Uterus (tissue), 2 donors: Measurements from ENCODE around the gene ALPG.
"Not testable (repeated sequence)": the region's sequence is repeated elsewhere in the genome, so short reads cannot be mapped to it uniquely, and the experiment has no call there.

Experiments
- CTCF ChIP-seq, 4 experiments: fragments of 200-600 bp in 2 of 4; fragments of 450-650 bp in 2 of 4; sonication (generic) in 2 of 4; IDR thresholded peaks; one replicate each; pipeline ENCODE4 v1.5.1; 2016 to 2019; ENCODE audit warnings: antibody characterized with exemption in 4 of 4, mild to moderate bottlenecking in 2 of 4, moderate library complexity in 1 of 4
- POLR2A ChIP-seq, 2 donors: fragments of 450-650 bp; IDR thresholded peaks; one replicate each; pipeline ENCODE4 v1.6.1; 2016; ENCODE audit warnings: antibody characterized with exemption in 2 of 2, mild to moderate bottlenecking in 1 of 2, moderate library complexity in 1 of 2

- TF ChIP-seq CTCF, POLR2A (IDR thresholded peaks at IDR 0.05): not testable (repeated sequence)
Observed at GRCh38 chr2:232408269-232408668, 1.6 kb downstream of the ALPG start.
